ENCODE measurements around the gene RTF1. TPM values are rescaled to one million over a fixed set of nuclear protein-coding genes. Genes with fewer than 3 reads are reported as not detected.
"Not testable (repeated sequence)": the region's sequence is repeated elsewhere in the genome, so short reads cannot be mapped to it uniquely, and the experiment has no call there.

RTF1 gene
- 27.4 and 34.7 TPM in 2 replicates for total RNA-seq

DNA sequence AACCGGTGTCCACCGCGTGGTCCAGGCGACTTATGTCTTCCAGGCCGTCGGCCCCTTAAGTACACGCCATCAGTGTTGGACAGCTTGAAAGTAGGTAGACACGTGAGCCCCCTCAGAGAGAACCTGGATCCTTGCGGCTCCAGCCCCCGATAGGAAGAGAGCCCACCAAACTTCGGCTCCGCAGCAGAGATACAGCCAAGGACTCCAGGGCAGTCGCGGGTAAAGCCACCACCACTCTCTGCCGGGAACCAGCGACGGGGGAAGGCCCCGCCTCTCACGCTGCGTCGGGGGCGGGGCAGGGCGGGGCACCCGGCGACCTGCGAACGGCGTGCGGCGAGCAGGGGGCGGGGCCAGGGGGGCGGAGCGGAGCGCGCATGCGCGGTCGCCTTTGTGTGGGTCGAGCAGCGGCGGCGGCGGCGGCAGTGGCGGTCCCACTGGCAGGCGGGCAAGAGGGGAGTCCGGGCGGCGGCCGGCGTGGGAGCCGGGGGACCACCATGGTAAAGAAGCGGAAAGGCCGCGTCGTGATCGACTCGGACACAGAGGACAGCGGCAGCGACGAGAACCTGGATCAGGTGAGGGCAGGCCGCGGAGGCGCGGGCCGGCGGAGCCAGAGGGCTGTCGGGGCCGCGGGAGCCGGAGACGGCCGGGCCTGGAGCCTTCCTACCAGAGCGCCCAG is at the start of gene RTF1:
TSS of gene RTF1 (plus strand) at position 354 of the 676 bp plus-strand sequence. CDS start at position 375, 21 bp downstream.
- DNase-seq (ENCODE audit: extremely low read depth, low read depth, low spot score) = peak; percentile 42

DNA sequence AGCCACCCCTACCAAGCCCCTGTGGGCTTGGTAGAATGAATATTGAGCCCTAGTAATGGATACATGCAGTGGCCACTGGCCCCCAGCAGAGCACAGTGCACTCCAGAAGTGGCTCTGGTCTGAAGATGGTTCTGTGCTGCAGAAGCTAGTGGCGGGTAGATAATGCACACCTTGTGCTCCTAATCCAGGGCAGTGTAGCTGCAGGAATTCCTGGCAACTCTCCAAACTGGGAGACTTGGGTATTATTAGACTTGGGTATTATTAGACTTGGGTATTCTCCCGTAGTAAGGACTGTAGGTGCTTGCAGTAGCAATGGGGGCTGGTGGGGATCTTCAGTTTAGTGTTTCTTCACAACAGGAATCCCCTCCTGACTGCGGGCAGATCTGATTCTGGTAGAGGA is 49.5 kb upstream of the RTF1 start:
- no peak for DNase-seq (ENCODE audit: extremely low read depth, low read depth, low spot score)

DNA sequence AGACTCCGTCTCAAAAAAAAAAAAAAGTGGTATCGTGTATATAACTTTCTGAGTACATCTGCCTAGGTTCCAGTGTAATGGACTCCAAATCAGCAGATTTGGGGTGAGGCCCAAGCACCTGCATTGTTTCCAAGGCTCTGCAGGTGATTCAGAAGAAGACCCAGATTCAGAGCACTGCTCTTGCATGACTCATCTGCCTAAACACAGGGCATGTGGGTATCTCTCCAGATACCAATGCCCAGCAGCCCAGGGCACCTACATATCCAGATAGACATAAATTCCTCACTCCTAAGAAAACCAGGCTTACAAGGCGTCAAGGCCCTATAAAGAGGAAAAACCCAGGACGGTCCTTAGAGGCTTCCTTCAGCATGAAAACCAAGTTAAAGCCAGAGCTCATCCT is 38.9 kb upstream of the RTF1 start:
- no peak for DNase-seq (ENCODE audit: extremely low read depth, low read depth, low spot score)

DNA sequence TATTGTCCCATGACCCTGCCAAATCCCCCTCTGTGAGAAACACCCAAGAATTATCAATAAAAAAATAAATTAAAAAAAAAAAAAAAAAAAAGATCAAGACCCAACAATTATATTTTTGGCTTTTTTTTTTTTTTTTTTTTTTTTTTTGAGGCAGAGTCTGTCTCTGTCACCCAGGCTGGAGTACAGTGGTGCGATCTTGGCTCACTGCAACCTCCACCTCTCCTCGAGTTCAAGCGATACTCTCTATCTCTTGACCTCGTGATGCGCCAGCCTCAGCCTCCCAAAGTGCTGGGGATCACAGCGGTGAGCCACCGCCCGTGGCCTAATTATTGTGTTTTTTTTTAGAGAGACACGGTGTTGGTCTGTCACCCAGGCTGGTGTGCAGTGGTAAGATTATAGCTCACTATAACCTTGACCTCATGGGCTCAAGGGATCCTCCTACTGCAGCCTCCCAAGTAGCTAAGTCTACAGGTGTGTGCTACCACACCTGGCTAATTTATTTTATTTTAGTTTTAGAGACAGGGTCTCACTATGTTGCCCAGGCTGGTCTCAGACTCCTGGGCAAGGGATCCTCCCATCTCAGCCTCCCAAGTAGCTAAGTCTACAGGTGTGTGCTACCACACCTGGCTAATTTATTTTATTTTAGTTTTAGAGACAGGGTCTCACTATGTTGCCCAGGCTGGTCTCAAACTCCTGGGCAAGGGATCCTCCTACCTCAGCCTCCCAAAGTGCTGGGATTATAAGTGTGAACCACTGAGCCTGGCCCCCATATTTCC is 32.7 kb upstream of the RTF1 start:
- DNase-seq (ENCODE audit: extremely low read depth, low read depth, low spot score) = not testable (repeated sequence)

DNA sequence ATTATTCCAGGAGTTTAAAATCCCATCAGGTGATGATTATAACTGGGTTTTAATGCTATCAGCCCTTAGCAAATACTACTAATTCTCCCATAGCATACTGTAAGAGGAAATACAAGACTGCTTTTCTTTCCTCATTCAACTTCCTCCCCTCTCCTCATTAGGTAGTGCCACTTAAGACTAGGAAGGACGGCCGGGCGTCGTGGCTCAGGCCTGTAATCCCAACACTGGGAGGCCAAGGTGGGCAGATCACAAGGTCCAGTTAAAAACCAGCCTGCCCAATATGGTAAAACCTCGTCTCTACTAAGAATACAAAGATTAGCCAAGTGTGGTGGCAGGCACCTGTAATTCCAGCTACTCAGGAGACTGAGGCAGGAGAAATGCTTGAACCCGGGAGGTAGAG is 29.2 kb upstream of the RTF1 start:
- no peak for DNase-seq (ENCODE audit: extremely low read depth, low read depth, low spot score)

DNA sequence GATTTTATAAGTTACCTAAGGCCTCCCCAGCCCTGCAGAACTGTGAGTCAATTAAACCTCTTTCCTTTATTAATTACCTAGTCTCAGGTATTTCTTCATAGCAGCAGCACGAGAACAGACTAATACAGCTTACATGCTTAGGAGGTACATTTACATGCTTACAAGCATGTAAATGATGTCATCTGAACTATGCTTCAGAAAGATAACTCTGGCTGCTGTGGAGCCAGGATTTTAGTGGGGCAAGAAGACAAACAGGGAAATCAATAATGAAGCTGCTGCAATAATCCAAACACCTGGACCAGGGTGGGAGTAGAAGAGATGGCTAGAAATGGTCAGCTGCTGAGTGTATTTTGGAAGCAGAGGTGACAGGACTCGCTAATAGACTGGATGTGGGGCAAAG is 24.2 kb upstream of the RTF1 start:
- DNase-seq (ENCODE audit: extremely low read depth, low read depth, low spot score) = no peak

DNA sequence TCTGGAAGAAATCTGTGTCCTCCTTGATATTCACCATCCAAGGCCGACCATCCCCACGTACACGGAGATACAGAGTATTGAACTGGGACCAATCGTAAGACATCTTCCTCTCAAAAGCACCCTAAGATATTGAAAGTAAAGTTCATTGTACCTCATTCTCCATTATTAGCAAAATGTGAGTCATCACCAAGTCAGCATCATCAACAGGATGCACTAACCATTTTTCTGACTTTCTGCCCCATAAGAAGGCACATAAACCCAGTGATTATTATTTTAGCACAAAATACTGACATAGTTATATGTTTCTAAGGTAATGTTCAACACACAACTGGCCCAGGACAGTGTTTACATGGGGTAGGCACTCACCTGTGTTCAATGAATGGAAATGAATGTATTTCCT is 22.0 kb upstream of the RTF1 start:
- no peak for DNase-seq (ENCODE audit: extremely low read depth, low read depth, low spot score)

DNA sequence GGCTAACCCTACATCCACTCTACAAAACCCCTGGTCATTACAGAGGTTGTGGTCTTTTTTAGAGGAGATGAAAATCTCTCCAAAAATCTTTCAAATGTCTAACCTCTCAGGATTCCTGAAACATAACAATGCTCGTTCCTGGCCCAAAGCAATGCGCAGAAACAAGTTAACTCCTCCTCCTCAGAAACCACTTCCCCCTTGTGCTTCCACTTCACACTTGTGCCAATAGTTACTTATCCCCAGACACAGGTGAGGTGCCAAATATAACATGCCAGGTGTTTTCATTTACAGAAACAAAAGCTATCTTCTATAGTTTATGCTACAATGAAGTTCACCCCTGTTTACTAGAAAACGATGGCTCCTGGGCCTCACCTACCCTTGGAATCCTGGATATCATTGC is 20.8 kb upstream of the RTF1 start:
- no peak for DNase-seq (ENCODE audit: extremely low read depth, low read depth, low spot score)

DNA sequence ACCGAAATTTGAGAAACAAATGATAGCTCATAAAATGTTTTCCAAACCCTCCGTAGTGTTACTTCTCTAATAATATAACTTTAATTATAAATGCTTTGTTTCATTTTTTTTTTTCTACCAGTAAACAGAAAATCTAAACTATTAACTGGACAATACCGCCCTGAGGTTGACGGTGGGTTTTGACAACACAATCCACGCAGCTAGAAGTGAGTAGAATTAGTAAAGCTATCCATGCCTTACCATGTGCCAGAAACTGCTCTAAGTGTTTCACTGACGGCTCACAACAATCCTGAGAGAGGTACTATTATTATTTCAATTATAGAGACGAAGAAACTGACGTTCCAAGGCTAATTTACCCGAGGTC is 15.0 kb upstream of the RTF1 start:
- DNase-seq (ENCODE audit: extremely low read depth, low read depth, low spot score) = no peak

DNA sequence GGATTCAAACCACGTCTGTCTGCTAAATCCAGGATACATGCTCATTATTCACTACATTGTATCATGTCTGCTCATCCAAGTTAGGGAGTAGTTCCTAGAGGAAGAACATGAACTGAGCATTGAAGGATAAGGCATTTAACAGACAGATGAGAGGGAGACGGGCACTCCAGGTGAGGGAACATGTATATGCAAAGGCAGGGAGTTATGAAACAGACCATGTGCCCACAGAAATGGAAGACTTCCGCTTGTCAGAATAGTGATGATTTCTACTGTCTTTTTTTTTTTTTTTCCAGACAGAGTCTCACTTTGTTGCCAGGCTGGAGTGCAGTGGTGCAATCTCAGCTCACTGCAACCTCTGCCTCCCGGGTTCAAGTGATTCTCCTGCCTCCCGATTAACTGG is 9.6 kb upstream of the RTF1 start:
- DNase-seq (ENCODE audit: extremely low read depth, low read depth, low spot score) = no peak

DNA sequence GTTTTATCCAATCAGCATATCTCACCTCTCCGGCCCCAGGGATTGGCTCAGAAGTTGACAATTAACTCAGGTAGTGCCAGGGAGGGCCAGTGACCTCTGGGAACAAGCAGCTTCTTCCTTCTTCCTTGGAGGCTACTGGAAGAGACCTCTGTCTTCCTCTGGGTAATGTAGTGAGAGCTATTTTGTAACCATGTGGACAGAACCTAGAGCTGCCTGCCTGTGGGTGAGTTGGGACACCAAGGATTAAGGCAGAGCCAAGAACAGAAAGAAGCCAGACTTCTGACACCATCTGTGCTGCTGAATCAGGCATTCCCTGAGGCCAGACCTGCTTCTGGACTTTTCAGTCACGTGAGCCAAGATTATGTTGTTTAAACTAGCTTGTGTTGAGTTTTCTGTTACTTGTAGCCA is 8.7 kb upstream of the RTF1 start:
- no peak for DNase-seq (ENCODE audit: extremely low read depth, low read depth, low spot score)

DNA sequence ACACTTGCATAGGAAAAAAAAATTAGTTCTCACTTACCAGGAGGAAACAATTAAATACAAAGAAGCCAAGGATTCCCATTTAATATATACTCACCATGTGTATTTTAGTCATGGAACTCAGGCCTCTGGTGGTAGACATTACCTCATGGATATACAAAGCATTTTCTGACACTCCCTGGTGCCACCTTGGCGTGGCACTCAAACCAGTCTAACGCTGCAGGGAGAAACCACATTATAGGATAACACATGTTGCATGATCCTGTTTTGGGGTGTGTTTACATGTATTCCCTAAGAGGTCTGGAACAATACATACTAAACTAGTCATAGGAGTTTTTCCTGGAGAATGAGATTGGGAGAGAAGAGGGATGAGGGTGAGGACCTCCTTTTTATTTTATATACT is 5.9 kb upstream of the RTF1 start:
- DNase-seq (ENCODE audit: extremely low read depth, low read depth, low spot score) = no peak

DNA sequence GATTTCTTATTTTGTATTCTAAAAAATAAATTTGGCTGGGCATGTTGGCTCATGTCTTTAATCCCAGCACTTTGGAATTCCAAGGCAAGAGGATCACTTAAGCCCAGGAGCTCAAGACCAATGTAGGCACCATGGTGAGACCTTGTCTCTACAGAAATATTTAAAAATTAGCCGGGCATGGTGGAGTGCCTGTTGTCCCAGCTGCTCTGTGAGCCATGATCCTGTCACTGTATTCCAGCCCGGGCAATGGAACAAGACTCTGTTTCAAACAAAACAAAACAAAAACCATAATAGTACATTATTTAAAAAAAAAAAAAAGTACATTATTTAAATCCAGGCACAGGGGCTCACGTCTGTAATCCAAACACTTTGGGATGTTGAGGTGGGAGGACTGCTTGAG is 5.5 kb upstream of the RTF1 start:
- no peak for DNase-seq (ENCODE audit: extremely low read depth, low read depth, low spot score)

DNA sequence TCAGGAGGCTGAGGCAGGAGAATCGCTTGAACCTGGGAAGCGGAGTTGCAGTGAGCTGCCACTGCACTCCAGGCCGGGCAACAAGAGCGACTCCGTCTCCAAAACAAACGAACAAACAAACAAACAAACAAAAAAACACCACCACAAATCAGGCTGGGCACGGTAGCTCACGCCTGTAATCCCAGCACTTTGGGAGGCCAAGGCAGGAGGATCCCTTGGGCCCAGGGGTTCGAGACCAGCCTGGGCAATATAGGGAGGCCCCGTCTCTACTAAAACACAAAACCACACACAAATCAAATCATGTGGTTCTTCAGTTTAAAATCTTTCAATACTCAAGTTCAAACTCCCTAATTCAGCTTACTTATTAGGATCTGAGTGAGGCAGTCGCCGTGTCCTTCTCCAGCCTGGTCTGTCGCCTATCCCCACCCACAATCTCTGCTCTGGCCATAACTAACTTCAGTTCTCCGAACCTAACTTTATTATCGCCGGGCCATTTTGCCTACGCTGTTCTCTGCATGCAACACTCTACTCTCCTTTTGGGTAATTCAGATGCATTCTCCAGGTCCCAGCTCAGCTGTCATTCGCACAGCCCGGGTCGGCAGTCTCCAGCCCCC is 660 bp upstream of the RTF1 start:
- no peak for DNase-seq (ENCODE audit: extremely low read depth, low read depth, low spot score)

DNA sequence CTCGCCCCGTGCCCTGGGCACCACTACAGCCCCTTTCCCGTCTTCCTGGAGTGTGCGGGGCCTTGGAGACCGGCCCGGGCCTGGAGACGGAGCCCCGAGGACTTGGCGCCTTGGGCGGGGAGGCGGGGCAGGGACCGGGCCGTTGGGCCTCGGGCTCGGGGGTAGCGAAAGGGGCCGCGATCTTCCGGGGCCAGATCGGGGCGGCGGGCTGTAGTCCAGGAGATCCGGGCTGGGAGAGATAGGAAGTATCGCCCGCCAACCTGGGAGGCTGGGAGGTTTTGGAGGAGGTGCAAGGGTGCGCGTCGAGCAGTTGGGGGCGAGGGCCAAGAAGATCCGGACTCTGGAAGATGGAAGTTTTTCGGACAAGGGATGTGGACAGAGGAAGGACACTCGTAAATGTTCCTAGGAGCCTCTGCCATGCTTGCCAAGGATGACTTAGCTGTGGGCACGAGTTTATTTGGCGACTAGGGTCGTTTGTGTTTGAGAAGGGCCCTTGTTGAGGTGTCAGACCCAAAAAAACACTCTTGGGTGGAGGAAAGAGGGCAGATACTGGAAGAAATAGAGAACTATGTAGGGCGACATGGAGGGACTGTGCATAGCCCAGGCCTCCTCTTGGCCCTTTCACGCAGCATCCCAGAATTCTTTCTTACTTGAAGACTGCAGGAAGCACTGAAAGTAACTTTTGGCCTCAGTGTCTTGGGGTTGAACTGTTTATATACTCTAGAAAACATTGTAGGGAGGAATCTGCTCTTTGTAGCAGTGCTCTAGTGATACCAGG is 712 bp downstream of the RTF1 start:
- no peak for DNase-seq (ENCODE audit: extremely low read depth, low read depth, low spot score)

DNA sequence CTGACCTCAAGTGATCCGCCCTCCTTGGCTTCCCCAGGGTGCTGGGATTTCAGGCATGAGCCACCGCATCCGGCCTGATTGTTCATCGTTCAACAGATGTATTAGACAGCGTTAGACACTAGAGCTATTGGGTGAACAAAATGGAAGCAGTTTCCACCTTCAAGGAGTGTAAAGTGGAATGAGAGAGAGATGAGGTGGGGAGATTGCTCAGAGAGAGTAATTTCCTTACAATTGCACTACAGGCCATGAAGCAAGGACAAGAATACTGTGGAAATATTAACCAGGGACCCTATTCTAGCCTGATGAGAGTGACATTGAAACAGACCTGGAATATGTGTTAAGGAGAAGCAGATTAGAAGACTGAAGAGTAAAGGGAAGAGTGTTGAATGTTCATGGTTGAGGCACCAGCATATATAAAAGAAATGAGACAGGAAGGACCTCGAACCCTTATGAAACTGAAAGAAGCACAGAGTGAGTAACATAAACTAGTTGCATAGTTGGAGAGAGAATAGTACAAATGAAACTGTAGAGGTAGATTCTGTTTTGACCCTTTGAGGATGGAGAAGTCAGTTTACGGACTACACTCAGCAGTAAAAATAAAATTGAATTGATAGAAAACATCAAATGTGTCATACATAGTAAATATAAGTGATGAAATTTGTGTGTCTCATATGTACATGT is 7.2 kb downstream of the RTF1 start:
- no peak for DNase-seq (ENCODE audit: extremely low read depth, low read depth, low spot score)

DNA sequence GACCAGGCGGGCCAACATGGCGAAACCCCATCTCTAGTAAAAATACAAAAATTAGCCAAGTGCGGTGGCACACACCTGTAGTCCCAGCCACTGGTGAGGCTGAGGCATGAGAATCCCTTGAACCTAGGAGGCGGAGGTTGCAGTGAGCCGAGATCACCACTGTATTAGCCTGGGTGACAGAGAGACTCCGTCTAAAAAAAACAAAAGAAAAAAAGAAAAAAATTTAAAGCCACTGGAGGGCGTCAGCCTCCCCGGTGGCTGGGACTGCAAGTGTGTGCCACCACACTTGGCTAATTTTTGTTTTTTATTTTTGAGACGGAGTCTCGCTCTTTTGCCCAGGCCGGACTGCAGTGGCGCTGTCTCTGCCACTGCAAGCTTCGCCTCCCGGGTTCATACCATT is 7.9 kb downstream of the RTF1 start:
- DNase-seq (ENCODE audit: extremely low read depth, low read depth, low spot score) = no peak

DNA sequence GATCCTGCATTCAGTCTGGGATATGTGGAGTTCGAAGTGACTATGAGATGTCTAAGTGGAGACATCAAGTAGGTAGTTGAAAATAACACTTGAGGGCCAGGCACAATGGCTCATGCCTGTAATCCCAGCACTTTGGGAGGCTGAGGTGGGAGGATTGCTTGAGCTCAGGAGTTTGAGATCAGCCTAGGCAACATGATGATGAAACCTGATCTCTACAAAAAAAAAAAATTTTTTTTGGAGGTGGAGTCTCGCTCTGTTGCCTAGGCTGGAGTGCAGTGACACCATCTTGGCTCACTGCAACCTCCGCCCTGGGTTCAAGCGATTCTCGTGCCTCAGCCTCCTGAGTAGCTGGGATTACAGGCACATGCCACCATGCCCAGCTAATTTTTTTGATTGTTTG is 9.0 kb downstream of the RTF1 start:
- DNase-seq (ENCODE audit: extremely low read depth, low read depth, low spot score) = not testable (repeated sequence)

DNA sequence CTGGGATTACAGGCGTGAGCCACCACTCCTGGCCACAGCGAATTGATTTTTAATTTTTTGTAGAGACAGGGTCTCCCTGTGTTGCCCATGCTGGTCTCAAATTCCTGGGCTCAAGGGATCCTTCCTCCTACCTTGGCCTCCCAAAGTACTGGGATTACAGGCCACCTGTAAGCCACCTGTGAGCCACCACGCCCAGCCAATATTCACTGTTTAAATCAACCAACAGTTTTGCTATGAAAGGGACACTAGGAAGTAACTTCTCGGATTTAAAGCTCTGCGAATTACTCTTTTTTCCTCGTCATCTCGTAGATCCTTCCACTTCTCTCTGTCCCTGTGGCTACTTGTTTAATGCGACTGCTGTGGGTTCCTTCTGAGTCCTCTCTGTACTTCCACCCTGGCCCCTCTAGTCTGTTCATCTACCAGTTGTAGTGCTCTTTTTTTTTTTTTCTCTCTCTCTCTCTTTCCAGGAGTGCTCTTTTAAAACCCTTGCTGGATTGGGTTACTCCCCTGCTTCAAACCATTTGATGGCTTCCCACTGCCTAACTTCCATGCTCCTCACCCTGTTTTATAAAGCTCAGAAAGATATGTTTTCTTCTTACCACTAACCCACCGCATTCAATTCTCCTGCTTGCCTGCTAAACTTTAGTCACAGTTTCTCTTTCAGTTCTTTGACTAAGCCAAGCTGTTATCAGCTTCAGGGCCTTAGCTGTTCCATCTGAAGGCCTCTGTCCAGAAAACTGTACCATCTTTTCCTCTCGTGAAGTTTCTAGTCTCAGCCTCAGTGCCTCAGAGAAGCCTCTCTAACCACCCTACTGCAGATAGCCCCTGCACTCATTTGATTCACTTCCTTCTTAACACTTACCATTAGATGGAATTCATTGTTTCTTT is 12.4 kb downstream of the RTF1 start:
- DNase-seq (ENCODE audit: extremely low read depth, low read depth, low spot score) = no peak

Measured in glomerular endothelial cell (primary cell).